ENCODE results near the gene IL1RAP.

DNA sequence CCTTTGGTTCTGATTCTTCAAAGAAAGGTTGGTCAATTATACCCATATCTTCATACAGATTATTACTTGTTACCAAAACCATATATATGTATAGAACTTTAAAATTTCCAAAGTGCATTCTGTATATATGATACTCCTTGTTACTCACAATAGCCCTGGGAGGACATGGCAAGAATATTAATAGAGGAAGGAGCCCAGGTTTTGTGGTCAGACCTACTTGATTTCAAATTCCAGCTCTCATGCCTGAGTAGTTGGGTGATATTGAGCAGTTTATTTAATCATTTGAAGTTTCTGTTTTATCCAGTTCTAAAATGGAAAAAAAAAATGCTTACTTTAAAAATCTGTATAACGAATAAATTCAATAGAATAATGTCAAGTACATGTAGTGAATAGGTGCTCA lies 2.5 kb downstream of the IL1RAP start:
- TF ChIP-seq, protein P1, sequence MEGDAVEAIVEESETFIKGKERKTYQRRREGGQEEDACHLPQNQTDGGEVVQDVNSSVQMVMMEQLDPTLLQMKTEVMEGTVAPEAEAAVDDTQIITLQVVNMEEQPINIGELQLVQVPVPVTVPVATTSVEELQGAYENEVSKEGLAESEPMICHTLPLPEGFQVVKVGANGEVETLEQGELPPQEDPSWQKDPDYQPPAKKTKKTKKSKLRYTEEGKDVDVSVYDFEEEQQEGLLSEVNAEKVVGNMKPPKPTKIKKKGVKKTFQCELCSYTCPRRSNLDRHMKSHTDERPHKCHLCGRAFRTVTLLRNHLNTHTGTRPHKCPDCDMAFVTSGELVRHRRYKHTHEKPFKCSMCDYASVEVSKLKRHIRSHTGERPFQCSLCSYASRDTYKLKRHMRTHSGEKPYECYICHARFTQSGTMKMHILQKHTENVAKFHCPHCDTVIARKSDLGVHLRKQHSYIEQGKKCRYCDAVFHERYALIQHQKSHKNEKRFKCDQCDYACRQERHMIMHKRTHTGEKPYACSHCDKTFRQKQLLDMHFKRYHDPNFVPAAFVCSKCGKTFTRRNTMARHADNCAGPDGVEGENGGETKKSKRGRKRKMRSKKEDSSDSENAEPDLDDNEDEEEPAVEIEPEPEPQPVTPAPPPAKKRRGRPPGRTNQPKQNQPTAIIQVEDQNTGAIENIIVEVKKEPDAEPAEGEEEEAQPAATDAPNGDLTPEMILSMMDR (IDR thresholded peaks at IDR 0.05) = no peak
- TF ChIP-seq POLR2A (IDR thresholded peaks at IDR 0.05) = no peak
